Subcutaneous abdominal adipose tissue (tissue), 5 donors: ENCODE results near the gene CREBL2.

ENCODE experiments used
- H3K27ac ChIP-seq: one replicate; pipeline ENCODE4 v1.7.0; 2013; ENCODE audit warnings: low read depth, mild to moderate bottlenecking, inconsistent platforms, low read length, moderate library complexity
- H3K27me3 ChIP-seq, 5 donors: one replicate each; pipeline ENCODE4 v1.7.0; 2013; ENCODE audit warnings: low read length in 5 of 5, inconsistent platforms in 1 of 5; ENCODE audit not compliant: control insufficient read depth in 5 of 5, insufficient read depth in 4 of 5
- H3K36me3 ChIP-seq, 5 donors: one replicate each; pipeline ENCODE4 v1.7.0; 2013; ENCODE audit warnings: low read length in 5 of 5; ENCODE audit not compliant: control insufficient read depth in 5 of 5, insufficient read depth in 5 of 5
- H3K4me1 ChIP-seq, 5 donors: one replicate each; pipeline ENCODE4 v1.7.0; 2013; ENCODE audit warnings: low read length in 5 of 5, mild to moderate bottlenecking in 3 of 5, moderate library complexity in 1 of 5; ENCODE audit not compliant: control insufficient read depth in 5 of 5, insufficient read depth in 5 of 5
- H3K4me3 ChIP-seq, 5 donors: one replicate each; pipeline ENCODE4 v1.7.0; 2013; ENCODE audit warnings: low read length in 5 of 5, low read depth in 1 of 5
- H3K9ac ChIP-seq, 5 donors: one replicate each; pipeline ENCODE4 v1.7.0; 2013; ENCODE audit warnings: low read length in 5 of 5, mild to moderate bottlenecking in 4 of 5, moderate library complexity in 3 of 5
- H3K9me3 ChIP-seq, 5 donors: one replicate each; pipeline ENCODE4 v1.7.0; 2013; ENCODE audit warnings: low read length in 5 of 5; ENCODE audit not compliant: control insufficient read depth in 5 of 5
- donor health status: healthy.
- donor health status: healthy.
- donor health status: healthy.
- donor health status: healthy.
- donor health status: healthy.

Gene CREBL2

GRCh38 chr12:12663644-12664294 is 52.1 kb downstream of the CREBL2 start:
- Histone ChIP-seq H3K27ac (no peak overlapping the region), H3K4me1 (peaks cover 3 to 31% (median 20%) of the 10 kb centered on the region in 5 donors), H3K36me3 (no peaks in the 10 kb centered on the region), H3K9me3 (no peaks in the 10 kb centered on the region), H3K27me3 (no peaks in the 10 kb centered on the region), H3K4me3 (no peak overlapping the region), H3K9ac (no peak overlapping the region)

- H3K27me3 ChIP-seq = no peaks in the 10 kb centered on the region
- H3K9me3 ChIP-seq = no peaks in the 10 kb centered on the region
- no peak overlapping the region for H3K27ac ChIP-seq
- H3K4me3 ChIP-seq = no peak overlapping the region
- H3K4me1 ChIP-seq = peaks cover under 1 to 24% (median 18%) of the 10 kb centered on the region in 5 donors
- H3K36me3 ChIP-seq = no peaks in the 10 kb centered on the region
- H3K9ac ChIP-seq = no peak overlapping the region
Measured at GRCh38 chr12:12665194-12665593, 53.5 kb downstream of the CREBL2 start.

GRCh38 chr12:12668005-12668404 is 56.3 kb downstream of the CREBL2 start:
- no peaks in the 10 kb centered on the region for H3K27me3 ChIP-seq
- no peaks in the 10 kb centered on the region for H3K4me1 ChIP-seq
- no peaks in the 10 kb centered on the region for H3K36me3 ChIP-seq
- no peak overlapping the region for H3K9ac ChIP-seq
- no peaks in the 10 kb centered on the region for H3K9me3 ChIP-seq
- no peak overlapping the region for H3K4me3 ChIP-seq
- H3K27ac ChIP-seq = no peak overlapping the region

GRCh38 chr12:12669020-12669419 is 57.3 kb downstream of the CREBL2 start:
- no peaks in the 10 kb centered on the region for H3K27me3 ChIP-seq
- no peak overlapping the region for H3K4me3 ChIP-seq
- H3K27ac ChIP-seq = no peak overlapping the region
- no peaks in the 10 kb centered on the region for H3K9me3 ChIP-seq
- no peak overlapping the region for H3K9ac ChIP-seq
- no peaks in the 10 kb centered on the region for H3K36me3 ChIP-seq
- H3K4me1 ChIP-seq = no peaks in the 10 kb centered on the region

GRCh38 chr12:12671850-12672660 is 60.4 kb downstream of the CREBL2 start:
- Histone ChIP-seq H3K9me3 (no peaks in the 10 kb centered on the region), H3K36me3 (no peaks in the 10 kb centered on the region), H3K4me3 (no peak overlapping the region), H3K4me1 (no peaks in the 10 kb centered on the region), H3K9ac (no peak overlapping the region), H3K27me3 (no peaks in the 10 kb centered on the region), H3K27ac (no peak overlapping the region)

- Histone ChIP-seq H3K4me1 (no peaks in the 10 kb centered on the region), H3K9me3 (no peaks in the 10 kb centered on the region), H3K4me3 (no peak overlapping the region), H3K27ac (no peak overlapping the region), H3K9ac (no peak overlapping the region), H3K27me3 (no peaks in the 10 kb centered on the region), H3K36me3 (no peaks in the 10 kb centered on the region)
Measured at GRCh38 chr12:12673296-12673695, 61.6 kb downstream of the CREBL2 start.

- Histone ChIP-seq H3K27ac (no peak overlapping the region), H3K4me3 (no peak overlapping the region), H3K27me3 (no peaks in the 10 kb centered on the region), H3K4me1 (no peaks in the 10 kb centered on the region), H3K9me3 (no peaks in the 10 kb centered on the region), H3K36me3 (no peaks in the 10 kb centered on the region), H3K9ac (no peak overlapping the region)
Measured at GRCh38 chr12:12676605-12677004, 64.9 kb downstream of the CREBL2 start.

GRCh38 chr12:12681061-12681765 is 69.5 kb downstream of the CREBL2 start:
- no peak overlapping the region for H3K9ac ChIP-seq
- H3K27ac ChIP-seq = no peak overlapping the region
- peaks cover 0 to 14% (median 9%) of the 10 kb centered on the region in 5 donors for H3K4me1 ChIP-seq
- no peaks in the 10 kb centered on the region for H3K36me3 ChIP-seq
- no peaks in the 10 kb centered on the region for H3K27me3 ChIP-seq
- H3K9me3 ChIP-seq = no peaks in the 10 kb centered on the region
- no peak overlapping the region for H3K4me3 ChIP-seq

GRCh38 chr12:12682284-12682683 is 70.6 kb downstream of the CREBL2 start:
- H3K27ac ChIP-seq = no peak overlapping the region
- H3K4me1 ChIP-seq = peaks cover 0 to 21% (median 15%) of the 10 kb centered on the region in 5 donors
- no peaks in the 10 kb centered on the region for H3K27me3 ChIP-seq
- H3K9me3 ChIP-seq = no peaks in the 10 kb centered on the region
- H3K9ac ChIP-seq = no peak overlapping the region
- H3K4me3 ChIP-seq = no peak overlapping the region
- no peaks in the 10 kb centered on the region for H3K36me3 ChIP-seq

- Histone ChIP-seq H3K9ac (no peak overlapping the region), H3K27me3 (no peaks in the 10 kb centered on the region), H3K9me3 (no peaks in the 10 kb centered on the region), H3K27ac (no peak overlapping the region), H3K36me3 (no peaks in the 10 kb centered on the region), H3K4me3 (no peak overlapping the region), H3K4me1 (peaks cover 0 to 27% (median 21%) of the 10 kb centered on the region in 5 donors)
Measured at GRCh38 chr12:12683136-12683697, 71.5 kb downstream of the CREBL2 start.
